Colonic mucosa (tissue), 4 donors: Measurements from ENCODE around the gene SPX. TPM values are rescaled to one million over a fixed set of nuclear protein-coding genes. Genes with fewer than 3 reads are reported as not detected.
A peak's percentile ranks its signal among the peaks of the same experiment; 100 is the strongest.

Source experiments
- DNase-seq: peaks from one replicate; pipeline ENCODE4 v3.0.0-alpha.2; 2020
- H3K27ac ChIP-seq: fragments of 200-600 bp; one replicate; pipeline ENCODE4 v1.8.0; 2021
- H3K27me3 ChIP-seq: fragments of 200-600 bp; one replicate; pipeline ENCODE4 v1.8.0; 2021
- H3K36me3 ChIP-seq: fragments of 200-600 bp; one replicate; pipeline ENCODE4 v1.8.0; 2021
- H3K4me1 ChIP-seq: fragments of 200-600 bp; one replicate; pipeline ENCODE4 v1.8.0; 2021; ENCODE audit warnings: mild to moderate bottlenecking
- H3K4me3 ChIP-seq: fragments of 200-600 bp; one replicate; pipeline ENCODE4 v1.8.0; 2021
- H3K9ac ChIP-seq, 2 donors: one replicate each; pipeline ENCODE4 v1.7.0; 2013; ENCODE audit warnings: control low read depth in 2 of 2, low read depth in 2 of 2, low read length in 2 of 2
- H3K9me3 ChIP-seq: fragments of 200-600 bp; one replicate; pipeline ENCODE4 v1.8.0; 2021
- CTCF ChIP-seq: fragments of 200-600 bp; IDR thresholded peaks from one replicate; pipeline ENCODE4 v1.8.0; 2022; ENCODE audit warnings: antibody characterized with exemption, mild to moderate bottlenecking
- intact Hi-C: fragments of 100-400 bp; cut with DNase I; formaldehyde crosslinking; loops from one replicate; pipeline ENCODE4 v1.14.1; 2022
- total RNA-seq, 2 donors: library from RNA; stranded (reverse); fragmentation: NEBNext Ultra II Directional in 1 of 2; extraction: Animal tissue kit (Norgen Biotek cat#: 25700) in 1 of 2; gene quantifications; one replicate each; pipeline ENCODE4 v1.2.1, GENCODE V29; 2021
- donor health status: healthy.
- donor health status: DM: no; HTN: no; CAD: no.
- donor health status: DM: no; HTN: no; CAD: no.

The SPX gene
- total RNA-seq, 2 donors from 2014 or later, result not detected

GRCh38 chr12:21499765-21500164, 26.3 kb upstream of the SPX start:
- Histone ChIP-seq H3K4me1 (peaks cover 11% of the 10 kb centered on the region), H3K27me3 (no peaks in the 10 kb centered on the region), H3K27ac (no peak overlapping the region), H3K36me3 (no peaks in the 10 kb centered on the region), H3K4me3 (no peak overlapping the region), H3K9me3 (no peaks in the 10 kb centered on the region), H3K9ac (no peak overlapping the region)
- no peak for TF ChIP-seq CTCF
- DNase-seq, result no peak
- intact Hi-C loops, result loop anchor here (10.0 kb wide), 1 partner anchor 55 kb away; no protein-coding TSS in a partner anchor

- peaks cover 11% of the 10 kb centered on the region for H3K4me1 ChIP-seq
- H3K4me3 ChIP-seq, result peak overlapping the region; percentile 98
- H3K9ac ChIP-seq, result peak overlapping the region; percentile 28 to 88
- no peak for TF ChIP-seq CTCF
- DNase-seq, result no peak
- peak overlapping the region; percentile 75 for H3K27ac ChIP-seq
- intact Hi-C loops, result loop anchor here (10.0 kb wide), 1 partner anchor 56 kb away; no protein-coding TSS in a partner anchor
- no peaks in the 10 kb centered on the region for H3K9me3 ChIP-seq
- no peaks in the 10 kb centered on the region for H3K27me3 ChIP-seq
- H3K36me3 ChIP-seq, result no peaks in the 10 kb centered on the region
Observed at GRCh38 chr12:21500786-21501257, 25.3 kb upstream of the SPX start.

- peak within 1 kb of the TSS; percentile 98 for H3K4me3 ChIP-seq
- no peaks in the 10 kb centered on the region for H3K27me3 ChIP-seq
- H3K9ac ChIP-seq, result peak within 1 kb of the TSS; percentile 88 to 92
- H3K36me3 ChIP-seq, result no peaks in the 10 kb centered on the region
- peaks cover 11% of the 10 kb centered on the region for H3K4me1 ChIP-seq
- intact Hi-C loops, result loop anchor here (10.0 kb wide), 1 partner anchor 57 kb away; no protein-coding TSS in a partner anchor
- TF ChIP-seq CTCF, result no peak
- peak; percentile 95 for DNase-seq
- peak within 1 kb of the TSS; percentile 75 for H3K27ac ChIP-seq
- no peaks in the 10 kb centered on the region for H3K9me3 ChIP-seq
Observed at GRCh38 chr12:21501258-21502163, 24.6 kb upstream of the SPX start, which contains the start of the genes GOLT1B and RECQL. GOLT1B (plus strand) TSS chr12:21501789; CDS start chr12:21501924, 135 bp downstream. RECQL (minus strand) TSS chr12:21501635; CDS start chr12:21499570, 2,065 bp downstream.

- intact Hi-C loops, result loop anchor here (10.0 kb wide), 1 partner anchor 57 kb away; no protein-coding TSS in a partner anchor
- Histone ChIP-seq H3K4me1 (peaks cover 11% of the 10 kb centered on the region), H3K27ac (peak overlapping the region; percentile 75), H3K36me3 (no peaks in the 10 kb centered on the region), H3K9me3 (no peaks in the 10 kb centered on the region), H3K27me3 (no peaks in the 10 kb centered on the region), H3K4me3 (peak overlapping the region; percentile 98), H3K9ac (peak overlapping the region; percentile 88 to 92)
- no peak for TF ChIP-seq CTCF
- peak; percentile 43 for DNase-seq
Observed at GRCh38 chr12:21502164-21502496, 24.0 kb upstream of the SPX start.

- no peak overlapping the region for H3K27ac ChIP-seq
- no peak overlapping the region for H3K9ac ChIP-seq
- no peaks in the 10 kb centered on the region for H3K36me3 ChIP-seq
- no peaks in the 10 kb centered on the region for H3K27me3 ChIP-seq
- DNase-seq, result no peak
- H3K4me1 ChIP-seq, result peaks cover 11% of the 10 kb centered on the region
- intact Hi-C loops, result loop anchor here (10.0 kb wide), 1 partner anchor 58 kb away; no protein-coding TSS in a partner anchor
- H3K9me3 ChIP-seq, result no peaks in the 10 kb centered on the region
- no peak for TF ChIP-seq CTCF
- H3K4me3 ChIP-seq, result no peak overlapping the region
Observed at GRCh38 chr12:21502872-21503271, 23.2 kb upstream of the SPX start.
